Measurements from ENCODE around the gene FAT4. TPM values are rescaled to one million over a fixed set of nuclear protein-coding genes. Genes with fewer than 3 reads are reported as not detected.
A peak's percentile ranks its signal among the peaks of the same experiment; 100 is the strongest.

FAT4 gene
- total and polyA plus RNA-seq, 2 donors = 0.94 to 2.7 TPM

GRCh38 chr4:125280892-125281403, 33.8 kb upstream of the FAT4 start:
- no peaks in the 10 kb centered on the region for H3K36me3 ChIP-seq (ENCODE audit: control insufficient read depth in 2 of 2, insufficient read depth in 2 of 2, low read length in 1 of 2)
- peaks cover 0 to 3% of the 10 kb centered on the region in 2 donors for H3K9me3 ChIP-seq (ENCODE audit: control insufficient read depth in 2 of 2, insufficient read depth in 1 of 2, low read length in 1 of 2)
- no peak overlapping the region for H3K27ac ChIP-seq (ENCODE audit: low read depth in 1 of 2, low read length in 1 of 2)
- no peaks in the 10 kb centered on the region for H3K4me1 ChIP-seq (ENCODE audit: control insufficient read depth in 2 of 2, insufficient read depth in 2 of 2, low read length in 2 of 2)
- 95% methylated on average over 34 of the region's 34 CpGs for WGBS
- no peak overlapping the region for H3K4me3 ChIP-seq (ENCODE audit: low read length in 2 of 2)
- no peak for DNase-seq (ENCODE audit: low read depth in 6 of 9, low spot score in 9 of 9)
- no peaks in the 10 kb centered on the region for H3K27me3 ChIP-seq (ENCODE audit: control insufficient read depth in 2 of 2, insufficient read depth in 1 of 2, low read length in 1 of 2)

DNA sequence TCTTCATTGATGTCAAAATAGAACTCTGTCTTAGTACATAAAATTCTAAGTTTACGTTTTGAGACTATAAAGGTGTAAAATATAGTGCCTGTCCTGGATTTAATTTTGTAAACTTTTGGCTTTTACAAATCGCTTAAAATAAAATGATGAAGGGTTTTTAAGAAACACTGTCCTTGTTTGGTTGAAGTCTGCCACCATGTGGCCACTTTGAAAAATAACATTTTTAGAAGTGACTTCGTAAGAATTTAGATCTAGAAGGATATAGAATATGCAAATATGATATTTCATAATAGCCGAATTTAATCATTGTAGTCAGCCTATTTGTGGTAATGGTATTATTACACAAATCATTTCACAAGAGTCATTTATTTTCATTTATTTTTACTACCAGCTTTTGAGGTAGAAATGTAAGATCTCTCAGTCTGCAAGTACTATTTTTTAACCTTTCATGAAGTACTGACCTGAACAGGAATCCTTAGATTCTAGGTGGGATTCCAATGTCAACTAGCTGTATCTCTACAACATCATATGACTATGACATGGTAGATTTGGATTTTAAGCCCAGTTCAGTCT, 31.0 kb upstream of the FAT4 start:
- WGBS = 5% methylated on average over 4 of the region's 4 CpGs
- Histone ChIP-seq H3K4me3 (ENCODE audit: low read length in 2 of 2) (no peak overlapping the region), H3K27ac (ENCODE audit: low read depth in 1 of 2, low read length in 1 of 2) (no peak overlapping the region), H3K36me3 (ENCODE audit: control insufficient read depth in 2 of 2, insufficient read depth in 2 of 2, low read length in 1 of 2) (no peaks in the 10 kb centered on the region), H3K9me3 (ENCODE audit: control insufficient read depth in 2 of 2, insufficient read depth in 1 of 2, low read length in 1 of 2) (peaks cover 0 to 3% of the 10 kb centered on the region in 2 donors), H3K4me1 (ENCODE audit: control insufficient read depth in 2 of 2, insufficient read depth in 2 of 2, low read length in 2 of 2) (no peaks in the 10 kb centered on the region), H3K27me3 (ENCODE audit: control insufficient read depth in 2 of 2, insufficient read depth in 1 of 2, low read length in 1 of 2) (no peaks in the 10 kb centered on the region)
- DNase-seq (ENCODE audit: low read depth in 6 of 9, low spot score in 9 of 9) = peak in 2 of 9 donors; percentile 1 to 12

- Histone ChIP-seq H3K4me3 (ENCODE audit: low read length in 2 of 2) (no peak overlapping the region), H3K9me3 (ENCODE audit: control insufficient read depth in 2 of 2, insufficient read depth in 1 of 2, low read length in 1 of 2) (no peaks in the 10 kb centered on the region), H3K27ac (ENCODE audit: low read depth in 1 of 2, low read length in 1 of 2) (no peak overlapping the region), H3K27me3 (ENCODE audit: control insufficient read depth in 2 of 2, insufficient read depth in 1 of 2, low read length in 1 of 2) (no peaks in the 10 kb centered on the region), H3K36me3 (ENCODE audit: control insufficient read depth in 2 of 2, insufficient read depth in 2 of 2, low read length in 1 of 2) (no peaks in the 10 kb centered on the region), H3K4me1 (ENCODE audit: control insufficient read depth in 2 of 2, insufficient read depth in 2 of 2, low read length in 2 of 2) (no peaks in the 10 kb centered on the region)
- no peak for DNase-seq (ENCODE audit: low read depth in 6 of 9, low spot score in 9 of 9)
- 64% methylated on average over 2 of the region's 2 CpGs for WGBS
These were observed 17.6 kb upstream of the FAT4 start for GRCh38 chr4:125297116-125297515.

DNA sequence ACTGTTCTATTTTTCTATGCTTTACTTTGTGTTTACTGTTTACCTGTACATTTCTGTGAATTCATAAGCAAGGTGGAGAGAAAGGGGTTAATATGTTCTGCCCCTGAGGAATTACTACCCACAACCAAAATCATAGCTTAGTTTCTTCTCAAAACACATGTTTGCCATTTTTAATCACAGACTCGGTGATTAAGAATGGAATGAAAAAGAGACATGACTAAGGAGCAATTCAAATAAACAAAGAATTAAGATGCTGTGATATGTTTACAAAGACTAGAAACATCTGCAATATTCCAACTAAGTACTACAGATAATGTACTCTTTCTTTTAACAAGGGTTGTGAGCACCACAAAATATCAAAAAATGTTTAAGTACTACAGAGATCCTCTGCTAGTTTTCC, 11.7 kb upstream of the FAT4 start:
- Histone ChIP-seq H3K4me1 (ENCODE audit: control insufficient read depth in 2 of 2, insufficient read depth in 2 of 2, low read length in 2 of 2) (no peaks in the 10 kb centered on the region), H3K9me3 (ENCODE audit: control insufficient read depth in 2 of 2, insufficient read depth in 1 of 2, low read length in 1 of 2) (no peaks in the 10 kb centered on the region), H3K27me3 (ENCODE audit: control insufficient read depth in 2 of 2, insufficient read depth in 1 of 2, low read length in 1 of 2) (no peaks in the 10 kb centered on the region), H3K4me3 (ENCODE audit: low read length in 2 of 2) (no peak overlapping the region), H3K27ac (ENCODE audit: low read depth in 1 of 2, low read length in 1 of 2) (no peak overlapping the region), H3K36me3 (ENCODE audit: control insufficient read depth in 2 of 2, insufficient read depth in 2 of 2, low read length in 1 of 2) (no peaks in the 10 kb centered on the region)
- 92% methylated on average over 1 of the region's 1 CpG for whole genome bisulfite sequencing
- no peak for DNase-seq (ENCODE audit: low read depth in 6 of 9, low spot score in 9 of 9)

GRCh38 chr4:125303821-125304220, 10.9 kb upstream of the FAT4 start:
- H3K27ac ChIP-seq (ENCODE audit: low read depth in 1 of 2, low read length in 1 of 2) = no peak overlapping the region
- no peak overlapping the region for H3K4me3 ChIP-seq (ENCODE audit: low read length in 2 of 2)
- WGBS = 89% methylated on average over 5 of the region's 5 CpGs
- no peaks in the 10 kb centered on the region for H3K27me3 ChIP-seq (ENCODE audit: control insufficient read depth in 2 of 2, insufficient read depth in 1 of 2, low read length in 1 of 2)
- no peak for DNase-seq (ENCODE audit: low read depth in 6 of 9, low spot score in 9 of 9)
- H3K36me3 ChIP-seq (ENCODE audit: control insufficient read depth in 2 of 2, insufficient read depth in 2 of 2, low read length in 1 of 2) = no peaks in the 10 kb centered on the region
- no peaks in the 10 kb centered on the region for H3K4me1 ChIP-seq (ENCODE audit: control insufficient read depth in 2 of 2, insufficient read depth in 2 of 2, low read length in 2 of 2)
- H3K9me3 ChIP-seq (ENCODE audit: control insufficient read depth in 2 of 2, insufficient read depth in 1 of 2, low read length in 1 of 2) = no peaks in the 10 kb centered on the region

GRCh38 chr4:125306112-125306511, 8.6 kb upstream of the FAT4 start:
- Histone ChIP-seq H3K9me3 (ENCODE audit: control insufficient read depth in 2 of 2, insufficient read depth in 1 of 2, low read length in 1 of 2) (no peaks in the 10 kb centered on the region), H3K27ac (ENCODE audit: low read depth in 1 of 2, low read length in 1 of 2) (no peak overlapping the region), H3K4me3 (ENCODE audit: low read length in 2 of 2) (no peak overlapping the region), H3K4me1 (ENCODE audit: control insufficient read depth in 2 of 2, insufficient read depth in 2 of 2, low read length in 2 of 2) (no peaks in the 10 kb centered on the region), H3K27me3 (ENCODE audit: control insufficient read depth in 2 of 2, insufficient read depth in 1 of 2, low read length in 1 of 2) (no peaks in the 10 kb centered on the region), H3K36me3 (ENCODE audit: control insufficient read depth in 2 of 2, insufficient read depth in 2 of 2, low read length in 1 of 2) (no peaks in the 10 kb centered on the region)
- WGBS = 94% methylated on average over 1 of the region's 1 CpG
- DNase-seq (ENCODE audit: low read depth in 6 of 9, low spot score in 9 of 9) = no peak

GRCh38 chr4:125306533-125306932, 8.2 kb upstream of the FAT4 start:
- H3K4me1 ChIP-seq (ENCODE audit: control insufficient read depth in 2 of 2, insufficient read depth in 2 of 2, low read length in 2 of 2) = no peaks in the 10 kb centered on the region

DNA sequence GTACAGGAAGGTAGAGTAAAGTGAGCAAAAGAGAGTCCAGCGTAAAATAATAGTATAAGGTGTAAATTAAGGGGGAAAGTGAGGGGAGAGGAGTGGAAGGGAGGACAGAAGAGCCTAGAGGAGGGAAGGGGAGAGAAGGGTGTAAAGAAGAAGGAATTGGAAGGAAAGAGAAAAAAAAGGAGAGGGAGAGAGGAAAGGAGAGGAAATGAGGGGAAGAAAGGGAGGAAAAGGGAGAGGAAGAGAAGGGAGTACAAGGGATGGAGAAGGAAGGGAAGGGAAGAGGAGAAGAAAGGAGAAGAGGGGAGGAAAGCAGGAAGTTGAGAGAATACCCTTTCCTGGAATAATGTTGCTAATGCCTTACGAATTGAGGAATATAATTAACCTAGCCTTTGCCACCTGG, 3.3 kb upstream of the FAT4 start:
- Histone ChIP-seq H3K36me3 (ENCODE audit: control insufficient read depth in 2 of 2, insufficient read depth in 2 of 2, low read length in 1 of 2) (no peaks in the 10 kb centered on the region), H3K9me3 (ENCODE audit: control insufficient read depth in 2 of 2, insufficient read depth in 1 of 2, low read length in 1 of 2) (peaks cover 0 to 6% of the 10 kb centered on the region in 2 donors), H3K27me3 (ENCODE audit: control insufficient read depth in 2 of 2, insufficient read depth in 1 of 2, low read length in 1 of 2) (peaks cover 30 to 32% of the 10 kb centered on the region in 2 donors), H3K4me1 (ENCODE audit: control insufficient read depth in 2 of 2, insufficient read depth in 2 of 2, low read length in 2 of 2) (peaks cover 0 to 19% of the 10 kb centered on the region in 2 donors), H3K27ac (ENCODE audit: low read depth in 1 of 2, low read length in 1 of 2) (no peak overlapping the region), H3K4me3 (ENCODE audit: low read length in 2 of 2) (no peak overlapping the region)
- DNase-seq (ENCODE audit: low read depth in 6 of 9, low spot score in 9 of 9) = no peak
- WGBS = 77% methylated on average over 2 of the region's 2 CpGs

More at GRCh38 chr4:125306533-125306932, 8.2 kb upstream of the FAT4 start:
- H3K4me3 ChIP-seq (ENCODE audit: low read length in 2 of 2) = no peak overlapping the region
- no peaks in the 10 kb centered on the region for H3K27me3 ChIP-seq (ENCODE audit: control insufficient read depth in 2 of 2, insufficient read depth in 1 of 2, low read length in 1 of 2)
- no peaks in the 10 kb centered on the region for H3K36me3 ChIP-seq (ENCODE audit: control insufficient read depth in 2 of 2, insufficient read depth in 2 of 2, low read length in 1 of 2)
- DNase-seq (ENCODE audit: low read depth in 6 of 9, low spot score in 9 of 9) = no peak
- no peaks in the 10 kb centered on the region for H3K9me3 ChIP-seq (ENCODE audit: control insufficient read depth in 2 of 2, insufficient read depth in 1 of 2, low read length in 1 of 2)
- no peak overlapping the region for H3K27ac ChIP-seq (ENCODE audit: low read depth in 1 of 2, low read length in 1 of 2)

DNA sequence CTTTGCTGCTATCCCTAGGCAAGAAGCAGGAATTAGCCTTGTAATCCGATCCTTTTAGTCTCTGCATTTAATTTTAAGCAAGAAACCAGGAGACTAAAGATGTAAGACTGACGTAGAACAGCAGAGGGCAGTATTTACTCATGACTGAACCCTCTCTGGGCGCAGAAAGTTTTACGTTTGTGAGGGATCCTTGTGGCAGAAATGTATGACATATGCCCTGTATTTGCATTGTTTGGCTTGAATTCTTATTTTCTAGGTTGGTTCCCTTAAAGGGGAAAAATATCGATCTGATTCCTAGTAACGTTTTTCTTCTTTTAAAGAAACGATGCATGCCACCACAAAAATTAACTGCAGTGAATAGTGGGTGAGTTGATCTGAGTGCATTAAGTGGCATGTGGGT, 1.3 kb upstream of the FAT4 start:
- Histone ChIP-seq H3K4me1 (ENCODE audit: control insufficient read depth in 2 of 2, insufficient read depth in 2 of 2, low read length in 2 of 2) (peaks cover 0 to 33% of the 10 kb centered on the region in 2 donors), H3K27ac (ENCODE audit: low read depth in 1 of 2, low read length in 1 of 2) (no peak overlapping the region)
- 3% methylated on average over 7 of the region's 7 CpGs for WGBS

More for the DNA sequence above, 1.3 kb upstream of the FAT4 start:
- Histone ChIP-seq H3K27me3 (ENCODE audit: control insufficient read depth in 2 of 2, insufficient read depth in 1 of 2, low read length in 1 of 2) (peaks cover 43 to 52% of the 10 kb centered on the region in 2 donors), H3K9me3 (ENCODE audit: control insufficient read depth in 2 of 2, insufficient read depth in 1 of 2, low read length in 1 of 2) (peaks cover 0 to 6% of the 10 kb centered on the region in 2 donors), H3K4me3 (ENCODE audit: low read length in 2 of 2) (no peak overlapping the region), H3K36me3 (ENCODE audit: control insufficient read depth in 2 of 2, insufficient read depth in 2 of 2, low read length in 1 of 2) (no peaks in the 10 kb centered on the region)
- peak in 7 of 9 donors; percentile 32 to 80 (median 50) for DNase-seq (ENCODE audit: low read depth in 6 of 9, low spot score in 9 of 9)

Measured in thymus (tissue), 11 donors.